ENCODE results near the gene BACE2. TPM values are rescaled to one million over a fixed set of nuclear protein-coding genes. Genes with fewer than 3 reads are reported as not detected.

Gene BACE2
- total RNA-seq, 1 donor from 2014 or later = 16.8 TPM

- no peak for DNase-seq (ENCODE audit: low read depth)
- Histone ChIP-seq H3K4me1 (ENCODE audit: insufficient read depth, low read length) (peaks cover 14% of the 10 kb centered on the region), H4K20me1 (ENCODE audit: insufficient read depth, low read length) (no peaks in the 10 kb centered on the region), H3K27me3 (ENCODE audit: insufficient read depth, low read length) (no peaks in the 10 kb centered on the region), H2AFZ (ENCODE audit: low read depth, low read length) (no peak overlapping the region), H3K79me2 (ENCODE audit: insufficient read depth, low read length) (no peaks in the 10 kb centered on the region), H3K4me3 (ENCODE audit: insufficient read depth, low read depth, low read length) (no peak overlapping the region), H3K4me2 (ENCODE audit: low read length) (no peak overlapping the region), H3K9ac (ENCODE audit: low read length) (no peak overlapping the region), H3K36me3 (ENCODE audit: insufficient read depth, low read length) (peaks cover 6% of the 10 kb centered on the region), H3K27ac (ENCODE audit: low read depth, low read length) (no peak overlapping the region), H3K9me3 (ENCODE audit: insufficient read depth, low read depth, low read length) (no peaks in the 10 kb centered on the region)
- peaks cover 6% of the 10 kb centered on the region for H3K9me3 Mint-ChIP-seq (ENCODE audit: unreplicated experiment)
- peaks cover 2% of the 10 kb centered on the region for H3K27me3 Mint-ChIP-seq (ENCODE audit: low read depth, unreplicated experiment)
- peaks cover 20% of the 10 kb centered on the region for H3K36me3 Mint-ChIP-seq (ENCODE audit: low read depth, unreplicated experiment)
- H3K27ac Mint-ChIP-seq (ENCODE audit: unreplicated experiment) = no peak overlapping the region
- TF ChIP-seq EZH2 (IDR thresholded peaks at IDR 0.05; ENCODE audit: insufficient read depth, low read length) (no peak), CTCF (IDR thresholded peaks at IDR 0.05; ENCODE audit: insufficient read depth, low read depth, low read length) (no peak)
- no peak overlapping the region for H3K4me3 Mint-ChIP-seq (ENCODE audit: unreplicated experiment)
- no peak for FAIRE-seq
- no peaks in the 10 kb centered on the region for H3K4me1 Mint-ChIP-seq (ENCODE audit: low read depth, unreplicated experiment)
These were observed 90.7 kb downstream of the BACE2 start for GRCh38 chr21:41258617-41259016.

GRCh38 chr21:41260428-41260827 is 92.5 kb downstream of the BACE2 start:
- H3K27me3 Mint-ChIP-seq (ENCODE audit: low read depth, unreplicated experiment) = no peaks in the 10 kb centered on the region
- FAIRE-seq (no peak), DNase-seq (ENCODE audit: low read depth) (no peak)
- Histone ChIP-seq H3K27me3 (ENCODE audit: insufficient read depth, low read length) (no peaks in the 10 kb centered on the region), H3K79me2 (ENCODE audit: insufficient read depth, low read length) (no peaks in the 10 kb centered on the region), H3K36me3 (ENCODE audit: insufficient read depth, low read length) (peaks cover 6% of the 10 kb centered on the region), H2AFZ (ENCODE audit: low read depth, low read length) (no peak overlapping the region), H4K20me1 (ENCODE audit: insufficient read depth, low read length) (no peaks in the 10 kb centered on the region), H3K4me2 (ENCODE audit: low read length) (no peak overlapping the region), H3K4me1 (ENCODE audit: insufficient read depth, low read length) (no peaks in the 10 kb centered on the region), H3K9ac (ENCODE audit: low read length) (no peak overlapping the region), H3K4me3 (ENCODE audit: insufficient read depth, low read depth, low read length) (no peak overlapping the region), H3K27ac (ENCODE audit: low read depth, low read length) (no peak overlapping the region), H3K9me3 (ENCODE audit: insufficient read depth, low read depth, low read length) (no peaks in the 10 kb centered on the region)
- H3K9me3 Mint-ChIP-seq (ENCODE audit: unreplicated experiment) = peaks cover 4% of the 10 kb centered on the region
- no peak overlapping the region for H3K27ac Mint-ChIP-seq (ENCODE audit: unreplicated experiment)
- H3K4me1 Mint-ChIP-seq (ENCODE audit: low read depth, unreplicated experiment) = no peaks in the 10 kb centered on the region
- H3K4me3 Mint-ChIP-seq (ENCODE audit: unreplicated experiment) = no peak overlapping the region
- no peak for TF ChIP-seq EZH2 (IDR thresholded peaks at IDR 0.05; ENCODE audit: insufficient read depth, low read length)
- TF ChIP-seq CTCF (IDR thresholded peaks at IDR 0.05; ENCODE audit: insufficient read depth, low read depth, low read length) = no peak
- H3K36me3 Mint-ChIP-seq (ENCODE audit: low read depth, unreplicated experiment) = peaks cover 19% of the 10 kb centered on the region

- FAIRE-seq (no peak), DNase-seq (ENCODE audit: low read depth) (no peak)
- Mint-ChIP-seq H3K4me1 (ENCODE audit: low read depth, unreplicated experiment) (no peaks in the 10 kb centered on the region), H3K36me3 (ENCODE audit: low read depth, unreplicated experiment) (peaks cover 4% of the 10 kb centered on the region), H3K9me3 (ENCODE audit: unreplicated experiment) (peaks cover 2% of the 10 kb centered on the region), H3K27ac (ENCODE audit: unreplicated experiment) (no peak overlapping the region), H3K4me3 (ENCODE audit: unreplicated experiment) (no peak overlapping the region), H3K27me3 (ENCODE audit: low read depth, unreplicated experiment) (no peaks in the 10 kb centered on the region)
- Histone ChIP-seq H3K27me3 (ENCODE audit: insufficient read depth, low read length) (no peaks in the 10 kb centered on the region), H2AFZ (ENCODE audit: low read depth, low read length) (no peak overlapping the region), H4K20me1 (ENCODE audit: insufficient read depth, low read length) (no peaks in the 10 kb centered on the region), H3K9ac (ENCODE audit: low read length) (no peak overlapping the region), H3K9me3 (ENCODE audit: insufficient read depth, low read depth, low read length) (no peaks in the 10 kb centered on the region), H3K36me3 (ENCODE audit: insufficient read depth, low read length) (peaks cover 3% of the 10 kb centered on the region), H3K4me2 (ENCODE audit: low read length) (no peak overlapping the region), H3K4me1 (ENCODE audit: insufficient read depth, low read length) (no peaks in the 10 kb centered on the region), H3K4me3 (ENCODE audit: insufficient read depth, low read depth, low read length) (no peak overlapping the region), H3K27ac (ENCODE audit: low read depth, low read length) (no peak overlapping the region), H3K79me2 (ENCODE audit: insufficient read depth, low read length) (no peaks in the 10 kb centered on the region)
- TF ChIP-seq EZH2 (IDR thresholded peaks at IDR 0.05; ENCODE audit: insufficient read depth, low read length) (no peak), CTCF (IDR thresholded peaks at IDR 0.05; ENCODE audit: insufficient read depth, low read depth, low read length) (no peak)
These were observed 99.4 kb downstream of the BACE2 start for GRCh38 chr21:41267346-41267745.
